HepG2 (cell line): ENCODE data around the gene RCOR1. TPM values are rescaled to one million over a fixed set of nuclear protein-coding genes. Genes with fewer than 3 reads are reported as not detected.

Source experiments
- ATF7 ChIP-seq, 2 experiments: fragments of 450-650 bp in 1 of 2; sonication (generic) in 1 of 2; formaldehyde crosslinking in 1 of 2; IDR thresholded peaks; 2 replicates each; pipeline versions ENCODE4 v1.4.0 to v1.6.1; 2016 to 2020; ENCODE audit warnings: antibody characterized with exemption in 1 of 2, mild to moderate bottlenecking in 1 of 2, missing genetic modification reagents in 1 of 2
- CREM ChIP-seq, 2 experiments: sonication (generic) in 1 of 2; formaldehyde crosslinking in 1 of 2; IDR thresholded peaks; 2 replicates each; pipeline versions ENCODE4 v1.4.0 to v1.6.1; 2016 to 2020; ENCODE audit warnings: antibody characterized with exemption in 1 of 2, mild to moderate bottlenecking in 1 of 2, missing genetic modification reagents in 1 of 2
- GMEB1 ChIP-seq: sonication (generic); formaldehyde crosslinking; IDR thresholded peaks from 2 replicates; pipeline ENCODE4 v1.5.1; 2020; ENCODE audit warnings: missing genetic modification reagents, mild to moderate bottlenecking, borderline replicate concordance
- GMEB2 ChIP-seq: IDR thresholded peaks from 2 replicates; pipeline ENCODE4 v1.6.1; 2016; ENCODE audit warnings: missing biosample characterization, missing genetic modification reagents, low read depth
- LCORL ChIP-seq, 2 experiments: fragments of 450-650 bp in 1 of 2; sonication (generic) in 1 of 2; formaldehyde crosslinking in 1 of 2; IDR thresholded peaks; 2 replicates each; pipeline versions ENCODE4 v1.5.0 to v1.6.1; 2017 to 2020; ENCODE audit warnings: antibody characterized with exemption in 1 of 2, missing genetic modification reagents in 1 of 2
- NFIC ChIP-seq: IDR thresholded peaks from 2 replicates; pipeline ENCODE4 v1.6.1; 2012; ENCODE audit warnings: mild to moderate bottlenecking, low read length, inconsistent platforms
- NR2F1 ChIP-seq, 2 experiments: fragments of 450-650 bp in 1 of 2; formaldehyde crosslinking in 1 of 2; IDR thresholded peaks; 2 replicates each; pipeline versions ENCODE4 v1.5.0 to v1.6.1; 2016 to 2020; ENCODE audit warnings: mild to moderate bottlenecking in 1 of 2, missing compliant biosample characterization in 1 of 2, missing genetic modification reagents in 1 of 2, moderate library complexity in 1 of 2
- SRF ChIP-seq: IDR thresholded peaks from 2 replicates; pipeline ENCODE4 v1.6.1; 2011; ENCODE audit warnings: mild to moderate bottlenecking, low read depth, low read length, moderate library complexity
- STAT6 ChIP-seq: sonication (generic); formaldehyde crosslinking; IDR thresholded peaks from 2 replicates; pipeline ENCODE4 v1.4.0; 2020; ENCODE audit warnings: missing genetic modification reagents, mild to moderate bottlenecking, borderline replicate concordance
- ZBED4 ChIP-seq: sonication (generic); formaldehyde crosslinking; IDR thresholded peaks from 2 replicates; pipeline ENCODE4 v1.4.0; 2020; ENCODE audit warnings: missing genetic modification reagents, borderline replicate concordance
- ZKSCAN5 ChIP-seq: sonication (generic); formaldehyde crosslinking; IDR thresholded peaks from 2 replicates; pipeline ENCODE4 v1.5.1; 2020; ENCODE audit warnings: mild to moderate bottlenecking, missing genetic modification reagents
- ZNF234 ChIP-seq: sonication (generic); formaldehyde crosslinking; conservative IDR thresholded peaks from 2 replicates; pipeline ENCODE4 v1.5.1; 2020; ENCODE audit warnings: mild to moderate bottlenecking, missing genetic modification reagents
- ZNF383 ChIP-seq: sonication (generic); formaldehyde crosslinking; IDR thresholded peaks from 2 replicates; pipeline ENCODE4 v1.4.0; 2020; ENCODE audit warnings: missing genetic modification reagents, mild to moderate bottlenecking, borderline replicate concordance
- ZNF431 ChIP-seq: sonication (generic); formaldehyde crosslinking; IDR thresholded peaks from 2 replicates; pipeline ENCODE4 v1.9.0; 2022; ENCODE audit warnings: missing genetic modification reagents, low read depth, mild to moderate bottlenecking, borderline replicate concordance
- ZNF766 ChIP-seq: sonication (generic); formaldehyde crosslinking; IDR thresholded peaks from 2 replicates; pipeline ENCODE4 v1.5.0; 2020; ENCODE audit warnings: missing genetic modification reagents, borderline replicate concordance
- ZNF772 ChIP-seq: sonication (generic); formaldehyde crosslinking; IDR thresholded peaks from 2 replicates; pipeline ENCODE4 v1.5.0; 2020; ENCODE audit warnings: mild to moderate bottlenecking, missing genetic modification reagents
- polyA plus RNA-seq, 8 experiments: library from polyadenylated mRNA; depleted of rRNA in 3 of 8; stranded (reverse) in 7 of 8; unstranded in 1 of 8; fragments of >200 nt; fragmentation: Illumina TruSeq in 4 of 8; extraction: Trizol in 4 of 8; gene quantifications; 2 replicates each; pipeline versions ENCODE4 v1.2.1 to v1.2.3, GENCODE V29; 2011 to 2016; ENCODE audit warnings: low read depth in 4 of 8, missing spikeins in 1 of 8, mixed read lengths in 1 of 8; ENCODE audit not compliant: insufficient read depth in 1 of 8
- total RNA-seq, 5 experiments: library from RNA; depleted of rRNA; stranded (reverse); fragments of >200 nt; fragmentation: Illumina TruSeq; extraction: Trizol; gene quantifications; 2 replicates each; pipeline ENCODE4 v1.2.3, GENCODE V29; 2016; ENCODE audit warnings: low read depth in 1 of 5
- TF ChIP-seq, protein P1 (sequence below): IDR thresholded peaks from 2 replicates; pipeline ENCODE4 v1.6.1; 2016; ENCODE audit warnings: mild to moderate bottlenecking, missing biosample characterization, missing genetic modification reagents

Gene RCOR1
- total and polyA plus RNA-seq, 2 of the 13 experiments (the other 11 are each of a cell fraction or from before 2014, with no cell fraction given) = 10.2 to 11.1 TPM

GRCh38 chr14:102593061-102593824 is 794 bp downstream of the RCOR1 start (continued):
- TF ChIP-seq STAT6 (CRISPR knock-in tag) (no peak), ZBED4 (no peak), GMEB1 (peak; percentile 33; the same call in 1 of the 2 replicates), ZNF772 (CRISPR knock-in tag) (0 out of 2 replicates have a peak, but pooled peaks have one; percentile 28), ATF7 (IDR thresholded peaks at IDR 0.05) (no peak), ATF7 (CRISPR knock-in tag; IDR thresholded peaks at IDR 0.05) (no peak), NFIC (no peak), LCORL (IDR thresholded peaks at IDR 0.05) (no peak), LCORL (CRISPR knock-in tag; IDR thresholded peaks at IDR 0.05) (no peak), ZNF234 (CRISPR knock-in tag) (no peak), ZNF431 (CRISPR knock-in tag) (no peak), NR2F1 (CRISPR knock-in tag; IDR thresholded peaks at IDR 0.05) (no peak), ZKSCAN5 (CRISPR knock-in tag) (no peak), ZNF766 (no peak), SRF (no peak), GMEB2 (CRISPR knock-in tag) (no peak), ZNF383 (no peak), CREM (IDR thresholded peaks at IDR 0.05) (no peak), CREM (CRISPR knock-in tag; IDR thresholded peaks at IDR 0.05) (no peak)
- TF ChIP-seq, protein P1, sequence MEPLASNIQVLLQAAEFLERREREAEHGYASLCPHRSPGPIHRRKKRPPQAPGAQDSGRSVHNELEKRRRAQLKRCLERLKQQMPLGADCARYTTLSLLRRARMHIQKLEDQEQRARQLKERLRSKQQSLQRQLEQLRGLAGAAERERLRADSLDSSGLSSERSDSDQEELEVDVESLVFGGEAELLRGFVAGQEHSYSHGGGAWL (CRISPR knock-in tag) = no peak
